Pulmonary artery endothelial cell (primary cell): Measurements from ENCODE around the gene FLNB. TPM values are rescaled to one million over a fixed set of nuclear protein-coding genes. Genes with fewer than 3 reads are reported as not detected.
"Not testable (repeated sequence)": the region's sequence is repeated elsewhere in the genome, so short reads cannot be mapped to it uniquely, and the experiment has no call there.

Experiments
- DNase-seq: peaks from one replicate; pipeline ENCODE4 v3.0.0-alpha.2; 2011; ENCODE audit warnings: low read depth, low spot score
- total RNA-seq: library from RNA; depleted of rRNA; stranded (reverse); fragments of >200 nt; gene quantifications from 2 replicates; pipeline ENCODE4 v1.2.3, GENCODE V29; 2014

The FLNB gene
- total RNA-seq, 1 donor from 2014 or later: 1,024 TPM

- DNase-seq: peak; percentile 92
Observed at GRCh38 chr3:58052373-58053273, 44.4 kb downstream of the FLNB start.

- no peak for DNase-seq
Observed at GRCh38 chr3:58054652-58055051, 46.4 kb downstream of the FLNB start.

GRCh38 chr3:58055314-58055713 lies 47.1 kb downstream of the FLNB start:
- DNase-seq: no peak

GRCh38 chr3:58055891-58056290 lies 47.7 kb downstream of the FLNB start:
- DNase-seq: not testable (repeated sequence)

GRCh38 chr3:58058361-58059263 lies 50.4 kb downstream of the FLNB start:
- DNase-seq: no peak

GRCh38 chr3:58059349-58060321 lies 51.4 kb downstream of the FLNB start:
- no peak for DNase-seq

GRCh38 chr3:58062472-58062871 lies 54.2 kb downstream of the FLNB start:
- no peak for DNase-seq

- DNase-seq: no peak
Observed at GRCh38 chr3:58063022-58063815, 55.0 kb downstream of the FLNB start.

- no peak for DNase-seq
Observed at GRCh38 chr3:58064923-58065638, 56.9 kb downstream of the FLNB start.

GRCh38 chr3:58065700-58066167 lies 57.5 kb downstream of the FLNB start:
- DNase-seq: no peak

- no peak for DNase-seq
Observed at GRCh38 chr3:58066842-58067241, 58.6 kb downstream of the FLNB start.

- no peak for DNase-seq
Observed at GRCh38 chr3:58068122-58068809, 60.0 kb downstream of the FLNB start.

GRCh38 chr3:58071480-58071971 lies 63.3 kb downstream of the FLNB start:
- no peak for DNase-seq

GRCh38 chr3:58072052-58072762 lies 64.0 kb downstream of the FLNB start:
- DNase-seq: no peak

- no peak for DNase-seq
Observed at GRCh38 chr3:58072763-58073130, 64.5 kb downstream of the FLNB start.

- DNase-seq: no peak
Observed at GRCh38 chr3:58073301-58074108, 65.3 kb downstream of the FLNB start.

- DNase-seq: no peak
Observed at GRCh38 chr3:58074116-58074715, 66.0 kb downstream of the FLNB start.
